Left hindlimb (tissue), 1 donor: ENCODE results near the gene SLITRK1.
A peak's percentile ranks its signal among the peaks of the same experiment; 100 is the strongest.

ENCODE experiments used
- DNase-seq: peaks from one replicate; pipeline ENCODE4 v3.0.0-alpha.2; 2018

Gene SLITRK1

GRCh38 chr13:83881917-83882605 lies at the start of gene SLITRK1:
TSS of gene SLITRK1 (minus strand) at chr13:83882474. CDS start at chr13:83881507, 967 bp downstream.
- DNase-seq: peak; percentile 87

GRCh38 chr13:83929157-83929556 lies 46.9 kb upstream of the SLITRK1 start:
- no peak for DNase-seq

GRCh38 chr13:83919775-83920174 lies 37.5 kb upstream of the SLITRK1 start:
- no peak for DNase-seq

GRCh38 chr13:83914368-83914767 lies 32.1 kb upstream of the SLITRK1 start:
- DNase-seq: no peak

GRCh38 chr13:83907196-83907989 lies 25.1 kb upstream of the SLITRK1 start:
- DNase-seq: no peak

- DNase-seq: no peak
Observed at GRCh38 chr13:83906240-83906820, 24.1 kb upstream of the SLITRK1 start.

GRCh38 chr13:83905641-83906040 lies 23.4 kb upstream of the SLITRK1 start:
- DNase-seq: no peak

- no peak for DNase-seq
Observed at GRCh38 chr13:83895994-83896580, 13.8 kb upstream of the SLITRK1 start.

- DNase-seq: no peak
Observed at GRCh38 chr13:83890358-83890757, 8.1 kb upstream of the SLITRK1 start.

- no peak for DNase-seq
Observed at GRCh38 chr13:83884141-83884540, 1.9 kb upstream of the SLITRK1 start.

GRCh38 chr13:83883061-83883523 lies 818 bp upstream of the SLITRK1 start:
- DNase-seq: no peak

- no peak for DNase-seq
Observed at GRCh38 chr13:83882606-83882959, 309 bp upstream of the SLITRK1 start.

GRCh38 chr13:83881140-83881684 lies 1.1 kb downstream of the SLITRK1 start:
- no peak for DNase-seq

- peak; percentile 25 for DNase-seq
Observed at GRCh38 chr13:83880275-83881139, 1.8 kb downstream of the SLITRK1 start.

- DNase-seq: peak; percentile 29
Observed at GRCh38 chr13:83879431-83880171, 2.7 kb downstream of the SLITRK1 start.

- no peak for DNase-seq
Observed at GRCh38 chr13:83878691-83879430, 3.4 kb downstream of the SLITRK1 start.

- no peak for DNase-seq
Observed at GRCh38 chr13:83877651-83878355, 4.5 kb downstream of the SLITRK1 start.

- no peak for DNase-seq
Observed at GRCh38 chr13:83876546-83876945, 5.7 kb downstream of the SLITRK1 start.

- no peak for DNase-seq
Observed at GRCh38 chr13:83867708-83868107, 14.6 kb downstream of the SLITRK1 start.
